ENCODE results near the gene SMIM35. TPM values are rescaled to one million over a fixed set of nuclear protein-coding genes. Genes with fewer than 3 reads are reported as not detected.

The SMIM35 gene
- total and polyA plus RNA-seq, 4 donors: 0.06 to 0.17 (median 0.11) TPM

DNA sequence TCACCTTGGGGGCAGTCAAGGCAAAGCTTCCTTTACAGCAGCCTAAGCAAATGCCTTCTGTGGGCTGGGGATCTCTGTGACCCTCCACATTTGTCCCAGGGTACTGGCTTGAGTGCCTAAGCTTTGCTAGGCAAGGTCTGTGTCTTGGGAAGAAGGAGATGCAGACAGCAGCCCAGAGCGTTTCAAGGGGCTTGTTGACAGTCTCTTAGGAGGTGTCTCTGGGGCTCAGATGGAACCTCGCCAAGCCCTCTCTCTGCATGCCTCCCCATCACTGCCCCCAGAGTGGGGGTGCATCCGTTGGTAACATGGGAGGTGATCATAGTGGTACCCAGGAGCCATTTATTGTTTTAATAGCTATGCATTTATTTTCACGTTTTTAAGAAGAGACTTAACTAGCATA lies 39.0 kb downstream of the SMIM35 start:
- no peak overlapping the region for H3K4me3 ChIP-seq
- no peak overlapping the region for H3K27ac ChIP-seq (ENCODE audit: low read depth in 1 of 2, low read length in 1 of 2)
- TF ChIP-seq, protein P1, sequence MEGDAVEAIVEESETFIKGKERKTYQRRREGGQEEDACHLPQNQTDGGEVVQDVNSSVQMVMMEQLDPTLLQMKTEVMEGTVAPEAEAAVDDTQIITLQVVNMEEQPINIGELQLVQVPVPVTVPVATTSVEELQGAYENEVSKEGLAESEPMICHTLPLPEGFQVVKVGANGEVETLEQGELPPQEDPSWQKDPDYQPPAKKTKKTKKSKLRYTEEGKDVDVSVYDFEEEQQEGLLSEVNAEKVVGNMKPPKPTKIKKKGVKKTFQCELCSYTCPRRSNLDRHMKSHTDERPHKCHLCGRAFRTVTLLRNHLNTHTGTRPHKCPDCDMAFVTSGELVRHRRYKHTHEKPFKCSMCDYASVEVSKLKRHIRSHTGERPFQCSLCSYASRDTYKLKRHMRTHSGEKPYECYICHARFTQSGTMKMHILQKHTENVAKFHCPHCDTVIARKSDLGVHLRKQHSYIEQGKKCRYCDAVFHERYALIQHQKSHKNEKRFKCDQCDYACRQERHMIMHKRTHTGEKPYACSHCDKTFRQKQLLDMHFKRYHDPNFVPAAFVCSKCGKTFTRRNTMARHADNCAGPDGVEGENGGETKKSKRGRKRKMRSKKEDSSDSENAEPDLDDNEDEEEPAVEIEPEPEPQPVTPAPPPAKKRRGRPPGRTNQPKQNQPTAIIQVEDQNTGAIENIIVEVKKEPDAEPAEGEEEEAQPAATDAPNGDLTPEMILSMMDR (IDR thresholded peaks at IDR 0.05; ENCODE audit: control extremely low read depth, extremely low read depth): no peak
- H3K9me3 ChIP-seq (ENCODE audit: control insufficient read depth in 4 of 4, insufficient read depth in 3 of 4, low read length in 3 of 4): no peaks in the 10 kb centered on the region
- 78 to 91% methylated on average over 4 of the region's 4 CpGs for WGBS, 2 donors
- ATAC-seq (ENCODE audit: insufficient read depth, low FRiP score) (no peak), DNase-seq (no peak)
- H3K4me1 ChIP-seq (ENCODE audit: control insufficient read depth in 5 of 5, insufficient read depth in 5 of 5, low read length in 5 of 5): peaks cover 0 to 4% (median 2%) of the 10 kb centered on the region in 5 donors
- peaks cover 0 to 2% (median 0%) of the 10 kb centered on the region in 3 donors for H3K27me3 ChIP-seq (ENCODE audit: control insufficient read depth in 3 of 3, insufficient read depth in 3 of 3, low read length in 2 of 3)
- H3K9ac ChIP-seq (ENCODE audit: insufficient read depth in 1 of 2, low read length in 2 of 2): no peak overlapping the region
- H3K36me3 ChIP-seq (ENCODE audit: control insufficient read depth in 4 of 4, insufficient read depth in 4 of 4, low read length in 4 of 4): no peaks in the 10 kb centered on the region

DNA sequence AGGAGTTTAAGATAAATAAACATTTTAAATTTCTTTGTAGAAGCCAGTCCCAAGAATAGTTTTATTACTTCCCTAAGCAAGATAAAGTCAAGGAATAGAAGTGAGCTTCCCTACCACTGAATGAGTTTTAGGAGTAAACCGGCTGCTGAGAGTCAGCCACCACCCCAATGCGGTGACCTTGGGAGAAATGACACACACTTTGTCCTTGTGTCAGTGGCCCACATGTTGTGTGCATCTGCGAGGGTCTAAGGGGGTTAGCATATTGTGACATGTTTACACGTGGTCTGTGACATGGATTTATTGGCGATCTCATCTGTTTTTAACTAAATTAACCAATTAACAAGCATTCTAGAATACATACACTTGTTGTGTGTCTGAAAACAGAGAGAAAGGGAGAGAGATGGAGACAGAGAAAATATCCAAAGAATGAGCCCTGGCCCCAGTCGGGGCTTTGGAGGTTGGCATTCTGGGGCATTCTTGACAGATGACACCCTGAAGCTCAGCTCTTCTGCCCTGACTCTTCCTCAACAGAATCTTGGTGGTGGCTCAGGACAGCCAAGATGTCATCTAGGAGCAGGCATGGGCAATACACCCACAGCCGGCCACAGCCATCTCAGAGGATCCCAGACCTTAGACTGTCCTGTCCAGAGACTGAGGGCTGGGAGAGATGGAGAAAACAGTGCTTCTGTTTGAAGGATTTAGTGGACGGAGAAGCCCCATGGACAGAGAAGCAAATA lies 39.6 kb downstream of the SMIM35 start:
- Histone ChIP-seq H3K27ac (ENCODE audit: low read depth in 1 of 2, low read length in 1 of 2) (no peak overlapping the region), H3K4me1 (ENCODE audit: control insufficient read depth in 5 of 5, insufficient read depth in 5 of 5, low read length in 5 of 5) (peaks cover 0 to 4% (median 2%) of the 10 kb centered on the region in 5 donors), H3K9ac (ENCODE audit: insufficient read depth in 1 of 2, low read length in 2 of 2) (no peak overlapping the region), H3K4me3 (no peak overlapping the region), H3K9me3 (ENCODE audit: control insufficient read depth in 4 of 4, insufficient read depth in 3 of 4, low read length in 3 of 4) (no peaks in the 10 kb centered on the region), H3K36me3 (ENCODE audit: control insufficient read depth in 4 of 4, insufficient read depth in 4 of 4, low read length in 4 of 4) (no peaks in the 10 kb centered on the region), H3K27me3 (ENCODE audit: control insufficient read depth in 3 of 3, insufficient read depth in 3 of 3, low read length in 2 of 3) (peaks cover 0 to 2% (median 0%) of the 10 kb centered on the region in 3 donors)
- ATAC-seq (ENCODE audit: insufficient read depth, low FRiP score): no peak
- whole genome bisulfite sequencing, 2 donors: 78 to 80% methylated on average over 8 of the region's 8 CpGs
- TF ChIP-seq, protein P1 (IDR thresholded peaks at IDR 0.05; ENCODE audit: control extremely low read depth, extremely low read depth): no peak
- no peak for DNase-seq

DNA sequence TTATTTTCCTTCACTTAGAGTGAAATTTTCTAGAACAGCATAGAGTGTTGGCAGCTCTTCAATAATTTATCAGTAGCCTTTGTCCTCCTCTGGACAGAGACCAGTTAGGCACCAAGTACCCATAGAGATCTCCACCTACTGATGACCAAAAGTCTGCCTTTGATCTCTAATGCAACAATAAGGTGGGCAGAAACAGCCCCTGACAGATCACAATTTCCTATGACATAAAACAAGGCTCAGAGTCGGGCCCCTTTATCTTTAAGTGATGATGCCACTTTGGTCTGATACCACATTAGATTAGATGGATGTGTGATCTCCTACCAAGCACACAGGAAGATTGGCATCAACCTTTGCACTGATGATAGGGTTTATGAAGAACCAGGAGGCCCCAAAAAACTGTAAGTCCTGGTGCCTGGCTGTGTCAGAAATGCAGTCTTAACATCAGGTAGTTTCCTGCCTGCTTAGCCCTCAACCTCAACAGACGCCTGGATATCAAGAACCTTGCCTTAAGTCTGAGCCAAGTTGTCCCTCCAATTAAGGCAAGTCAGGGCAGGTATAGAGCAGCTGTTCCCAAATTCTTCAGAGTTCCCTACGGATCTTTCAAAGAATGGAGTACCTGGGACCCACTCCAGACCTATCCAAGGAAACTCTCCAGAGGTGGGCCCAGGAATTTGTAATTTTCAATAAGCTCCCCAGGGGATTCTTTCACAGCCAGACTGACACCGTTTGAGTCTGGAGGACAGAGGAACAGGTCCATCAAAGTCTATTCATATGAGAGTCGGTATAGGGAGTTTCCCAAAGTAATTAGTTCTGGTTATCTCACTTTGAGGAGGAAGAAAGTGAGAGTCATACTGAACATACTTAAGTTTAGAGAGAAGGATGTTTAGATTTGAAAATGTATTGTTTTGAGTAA lies 40.5 kb downstream of the SMIM35 start:
- no peak overlapping the region for H3K4me3 ChIP-seq
- H3K27ac ChIP-seq (ENCODE audit: low read depth in 1 of 2, low read length in 1 of 2): no peak overlapping the region
- 56 to 68% methylated on average over 5 of the region's 5 CpGs for WGBS, 2 donors
- H3K27me3 ChIP-seq (ENCODE audit: control insufficient read depth in 3 of 3, insufficient read depth in 3 of 3, low read length in 2 of 3): peaks cover 0 to 2% (median 0%) of the 10 kb centered on the region in 3 donors
- H3K9me3 ChIP-seq (ENCODE audit: control insufficient read depth in 4 of 4, insufficient read depth in 3 of 4, low read length in 3 of 4): no peaks in the 10 kb centered on the region
- H3K9ac ChIP-seq (ENCODE audit: insufficient read depth in 1 of 2, low read length in 2 of 2): no peak overlapping the region
- TF ChIP-seq, protein P1 (IDR thresholded peaks at IDR 0.05; ENCODE audit: control extremely low read depth, extremely low read depth): no peak
- ATAC-seq (ENCODE audit: insufficient read depth, low FRiP score) (no peak), DNase-seq (no peak)
- H3K36me3 ChIP-seq (ENCODE audit: control insufficient read depth in 4 of 4, insufficient read depth in 4 of 4, low read length in 4 of 4): no peaks in the 10 kb centered on the region
- H3K4me1 ChIP-seq (ENCODE audit: control insufficient read depth in 5 of 5, insufficient read depth in 5 of 5, low read length in 5 of 5): peaks cover 0 to 4% (median 2%) of the 10 kb centered on the region in 5 donors

All from lung (tissue), 12 donors.